NCI-H510A (cell line): Measurements from ENCODE around the gene SAMD4A.
"Not testable (repeated sequence)": the region's sequence is repeated elsewhere in the genome, so short reads cannot be mapped to it uniquely, and the experiment has no call there.

Experiments
- DNase-seq: peaks from one replicate; lab custom pipeline; 2025; lab: John Stamatoyannopoulos, UW

The SAMD4A gene

GRCh38 chr14:54734966-54735365, 168.0 kb downstream of the SAMD4A start:
- DNase-seq = no peak

- DNase-seq = no peak
These were observed 168.5 kb downstream of the SAMD4A start for GRCh38 chr14:54735424-54735823.

GRCh38 chr14:54737132-54737711, 170.3 kb downstream of the SAMD4A start:
- no peak for DNase-seq

GRCh38 chr14:54738009-54738408, 171.1 kb downstream of the SAMD4A start:
- DNase-seq = no peak

GRCh38 chr14:54739514-54739913, 172.6 kb downstream of the SAMD4A start:
- DNase-seq = no peak

- DNase-seq = no peak
These were observed 175.8 kb downstream of the SAMD4A start for GRCh38 chr14:54742492-54743350.

- DNase-seq = no peak
These were observed 176.5 kb downstream of the SAMD4A start for GRCh38 chr14:54743382-54743781.

- no peak for DNase-seq
These were observed 179.1 kb downstream of the SAMD4A start for GRCh38 chr14:54746019-54746418.

- no peak for DNase-seq
These were observed 180.7 kb downstream of the SAMD4A start for GRCh38 chr14:54747616-54748015.

- no peak for DNase-seq
These were observed 182.3 kb downstream of the SAMD4A start for GRCh38 chr14:54749180-54749579.

- DNase-seq = no peak
These were observed 182.8 kb downstream of the SAMD4A start for GRCh38 chr14:54749727-54750126.

GRCh38 chr14:54752611-54753010, 185.7 kb downstream of the SAMD4A start:
- not testable (repeated sequence) for DNase-seq

- DNase-seq = not testable (repeated sequence)
These were observed 186.5 kb downstream of the SAMD4A start for GRCh38 chr14:54753396-54753795.

- DNase-seq = no peak
These were observed 187.2 kb downstream of the SAMD4A start for GRCh38 chr14:54754116-54754622.

- no peak for DNase-seq
These were observed 187.9 kb downstream of the SAMD4A start for GRCh38 chr14:54754623-54755386.

- no peak for DNase-seq
These were observed 189.9 kb downstream of the SAMD4A start for GRCh38 chr14:54756656-54757392.

GRCh38 chr14:54758041-54758440, 191.1 kb downstream of the SAMD4A start:
- DNase-seq = no peak

- no peak for DNase-seq
These were observed 193.2 kb downstream of the SAMD4A start for GRCh38 chr14:54759982-54760585.

- DNase-seq = no peak
These were observed 194.1 kb downstream of the SAMD4A start for GRCh38 chr14:54760866-54761575.

- no peak for DNase-seq
These were observed 194.9 kb downstream of the SAMD4A start for GRCh38 chr14:54761835-54762234.

GRCh38 chr14:54762296-54762695, 195.4 kb downstream of the SAMD4A start:
- no peak for DNase-seq
